ENCODE measurements around the gene SBNO1. TPM values are rescaled to one million over a fixed set of nuclear protein-coding genes. Genes with fewer than 3 reads are reported as not detected.

The SBNO1 gene
- total RNA-seq, 1 experiment from 2014 or later, result 43.8 TPM

DNA sequence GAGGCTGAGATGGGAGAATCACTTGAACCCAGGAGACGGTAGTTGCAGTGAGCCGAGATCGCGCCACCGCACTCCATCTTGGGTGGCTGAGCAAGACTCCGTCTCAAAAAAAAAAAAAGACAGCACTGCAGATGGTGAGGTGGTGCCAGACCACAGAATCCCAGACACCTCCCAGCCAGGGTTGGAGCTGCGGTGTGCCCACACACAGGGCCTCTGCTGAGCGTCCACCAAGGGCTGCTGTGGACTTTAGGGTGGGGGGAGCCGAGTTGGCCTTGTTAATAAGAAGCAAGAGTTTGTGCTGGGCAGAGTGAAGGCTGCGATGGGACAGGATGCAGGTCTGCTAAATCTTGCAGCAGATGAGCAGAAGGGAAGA is 33.5 kb upstream of the SBNO1 start:
- Histone ChIP-seq H3K9me2 (ENCODE audit: insufficient read depth) (no peaks in the 10 kb centered on the region), H3K79me2 (ENCODE audit: insufficient read depth, low read length) (peaks cover 77% of the 10 kb centered on the region), H2AFZ (ENCODE audit: low read depth, low read length, poor library complexity, severe bottlenecking) (no peak overlapping the region), H4K20me1 (ENCODE audit: insufficient read depth) (no peaks in the 10 kb centered on the region), H3K9me3 (ENCODE audit: control insufficient read depth in 1 of 2, insufficient read depth in 1 of 2, low read depth in 1 of 2, low read length in 2 of 2) (no peaks in the 10 kb centered on the region), H3K4me3 (replicated peaks in 1 of 2; ENCODE audit: low read depth in 1 of 2, low read length in 2 of 2) (no peak overlapping the region), H3K4me1 (ENCODE audit: control insufficient read depth in 1 of 2, insufficient read depth in 2 of 2, low read length in 2 of 2) (no peaks in the 10 kb centered on the region), H3K4me2 (ENCODE audit: low read length) (no peak overlapping the region), H3K27ac (ENCODE audit: low read depth, low read length) (no peak overlapping the region), H3K9ac (ENCODE audit: low read length) (no peak overlapping the region), H3K27me3 (ENCODE audit: insufficient read depth, low read length) (no peaks in the 10 kb centered on the region), H3K36me3 (ENCODE audit: control insufficient read depth in 1 of 2, insufficient read depth in 2 of 2, low read length in 2 of 2) (peaks cover 32 to 46% of the 10 kb centered on the region in 2 experiments)
- POLR2A ChIA-PET, result no interaction called here
- BruUV-seq (replicated peaks), result no TSS peak
- RAD21 ChIA-PET (ENCODE audit: low non-redundant PET in 1 of 2, low total read pairs in 2 of 2, uncharacterized antibody in 2 of 2, unreplicated experiment in 2 of 2), result no interaction called here
- no peak for DNase-seq (ENCODE audit: low read depth, low spot score)
- no peak for ATAC-seq
- no peak for TF ChIP-seq EZH2phosphoT487 (IDR thresholded peaks at IDR 0.05; ENCODE audit: borderline replicate concordance)
- CTCF ChIA-PET, result no interaction called here
- intact Hi-C loops (cut with micrococcal nuclease), result no loop called here

DNA sequence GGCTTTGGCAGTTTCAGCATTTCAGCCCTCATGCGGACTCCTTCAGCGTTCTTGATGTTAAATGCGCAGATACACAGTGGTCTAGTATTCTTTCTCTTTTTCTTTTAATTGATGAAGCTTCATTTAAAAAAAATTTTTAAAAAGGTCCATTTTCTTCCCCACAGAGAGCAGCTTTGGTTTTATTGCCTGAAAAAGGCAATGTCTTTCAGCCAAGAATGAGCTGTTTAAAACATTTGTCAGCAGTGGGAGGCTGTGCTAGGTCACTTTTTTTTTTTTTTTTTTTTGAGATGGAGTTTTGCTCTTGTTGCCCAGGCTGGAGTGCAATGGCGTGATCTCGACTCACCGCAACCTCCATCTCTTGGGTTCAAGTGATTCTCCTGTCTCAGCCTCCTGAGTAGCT is 32.8 kb upstream of the SBNO1 start:
- no peaks in the 10 kb centered on the region for H3K9me3 ChIP-seq (ENCODE audit: control insufficient read depth in 1 of 2, insufficient read depth in 1 of 2, low read depth in 1 of 2, low read length in 2 of 2)
- H3K9me2 ChIP-seq (ENCODE audit: insufficient read depth), result no peaks in the 10 kb centered on the region
- H3K27ac ChIP-seq (ENCODE audit: low read depth, low read length), result no peak overlapping the region
- POLR2A ChIA-PET, result no interaction called here
- H3K79me2 ChIP-seq (ENCODE audit: insufficient read depth, low read length), result peaks cover 83% of the 10 kb centered on the region
- intact Hi-C loops (cut with micrococcal nuclease), result no loop called here
- RAD21 ChIA-PET (ENCODE audit: low non-redundant PET in 1 of 2, low total read pairs in 2 of 2, uncharacterized antibody in 2 of 2, unreplicated experiment in 2 of 2), result no interaction called here
- no peak overlapping the region for H3K4me3 ChIP-seq (replicated peaks in 1 of 2; ENCODE audit: low read depth in 1 of 2, low read length in 2 of 2)
- no TSS peak for BruUV-seq (replicated peaks)
- CTCF ChIA-PET, result no interaction called here
- ATAC-seq (no peak), DNase-seq (ENCODE audit: low read depth, low spot score) (no peak)
- no peak overlapping the region for H2AFZ ChIP-seq (ENCODE audit: low read depth, low read length, poor library complexity, severe bottlenecking)
- no peaks in the 10 kb centered on the region for H3K27me3 ChIP-seq (ENCODE audit: insufficient read depth, low read length)
- no peak overlapping the region for H3K4me2 ChIP-seq (ENCODE audit: low read length)
- H3K9ac ChIP-seq (ENCODE audit: low read length), result no peak overlapping the region
- H3K4me1 ChIP-seq (ENCODE audit: control insufficient read depth in 1 of 2, insufficient read depth in 2 of 2, low read length in 2 of 2), result no peaks in the 10 kb centered on the region
- H4K20me1 ChIP-seq (ENCODE audit: insufficient read depth), result no peaks in the 10 kb centered on the region
- peaks cover 32 to 50% of the 10 kb centered on the region in 2 experiments for H3K36me3 ChIP-seq (ENCODE audit: control insufficient read depth in 1 of 2, insufficient read depth in 2 of 2, low read length in 2 of 2)
- no peak for TF ChIP-seq ZNF274 (IDR thresholded peaks at IDR 0.05; ENCODE audit: low read depth, low read length)
- no peak for TF ChIP-seq POLR2A (IDR thresholded peaks at IDR 0.05; ENCODE audit: borderline replicate concordance, extremely low read depth, insufficient read depth, insufficient read length)
- TF ChIP-seq, protein P1, sequence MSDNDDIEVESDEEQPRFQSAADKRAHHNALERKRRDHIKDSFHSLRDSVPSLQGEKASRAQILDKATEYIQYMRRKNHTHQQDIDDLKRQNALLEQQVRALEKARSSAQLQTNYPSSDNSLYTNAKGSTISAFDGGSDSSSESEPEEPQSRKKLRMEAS (IDR thresholded peaks at IDR 0.05), result no peak
- no peak for TF ChIP-seq RAD21 (IDR thresholded peaks at IDR 0.05; ENCODE audit: low read depth)
- TF ChIP-seq, protein P2, sequence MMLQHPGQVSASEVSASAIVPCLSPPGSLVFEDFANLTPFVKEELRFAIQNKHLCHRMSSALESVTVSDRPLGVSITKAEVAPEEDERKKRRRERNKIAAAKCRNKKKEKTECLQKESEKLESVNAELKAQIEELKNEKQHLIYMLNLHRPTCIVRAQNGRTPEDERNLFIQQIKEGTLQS (IDR thresholded peaks at IDR 0.05), result no peak
- no peak for TF ChIP-seq ZFX (IDR thresholded peaks at IDR 0.05)
- TF ChIP-seq, protein P3, sequence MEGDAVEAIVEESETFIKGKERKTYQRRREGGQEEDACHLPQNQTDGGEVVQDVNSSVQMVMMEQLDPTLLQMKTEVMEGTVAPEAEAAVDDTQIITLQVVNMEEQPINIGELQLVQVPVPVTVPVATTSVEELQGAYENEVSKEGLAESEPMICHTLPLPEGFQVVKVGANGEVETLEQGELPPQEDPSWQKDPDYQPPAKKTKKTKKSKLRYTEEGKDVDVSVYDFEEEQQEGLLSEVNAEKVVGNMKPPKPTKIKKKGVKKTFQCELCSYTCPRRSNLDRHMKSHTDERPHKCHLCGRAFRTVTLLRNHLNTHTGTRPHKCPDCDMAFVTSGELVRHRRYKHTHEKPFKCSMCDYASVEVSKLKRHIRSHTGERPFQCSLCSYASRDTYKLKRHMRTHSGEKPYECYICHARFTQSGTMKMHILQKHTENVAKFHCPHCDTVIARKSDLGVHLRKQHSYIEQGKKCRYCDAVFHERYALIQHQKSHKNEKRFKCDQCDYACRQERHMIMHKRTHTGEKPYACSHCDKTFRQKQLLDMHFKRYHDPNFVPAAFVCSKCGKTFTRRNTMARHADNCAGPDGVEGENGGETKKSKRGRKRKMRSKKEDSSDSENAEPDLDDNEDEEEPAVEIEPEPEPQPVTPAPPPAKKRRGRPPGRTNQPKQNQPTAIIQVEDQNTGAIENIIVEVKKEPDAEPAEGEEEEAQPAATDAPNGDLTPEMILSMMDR (IDR thresholded peaks at IDR 0.05 in 2 of 3, conservative IDR thresholded peaks at IDR 0.05 in 1 of 3; ENCODE audit: borderline replicate concordance in 1 of 3, insufficient read depth in 1 of 3, low read depth in 2 of 3, low read length in 2 of 3), result no peak
- TF ChIP-seq EGR1 (IDR thresholded peaks at IDR 0.05; ENCODE audit: low read depth), result no peak
- TF ChIP-seq SRF (IDR thresholded peaks at IDR 0.05; ENCODE audit: low read depth), result no peak
- TF ChIP-seq POLR2AphosphoS5 (IDR thresholded peaks at IDR 0.05; ENCODE audit: low read depth, low read length), result no peak
- TF ChIP-seq YY1 (IDR thresholded peaks at IDR 0.05; ENCODE audit: extremely low read depth, insufficient replicate concordance, low read depth, low read length), result no peak
- no peak for TF ChIP-seq CEBPB (IDR thresholded peaks at IDR 0.05; ENCODE audit: low read depth)
- TF ChIP-seq, protein P4, sequence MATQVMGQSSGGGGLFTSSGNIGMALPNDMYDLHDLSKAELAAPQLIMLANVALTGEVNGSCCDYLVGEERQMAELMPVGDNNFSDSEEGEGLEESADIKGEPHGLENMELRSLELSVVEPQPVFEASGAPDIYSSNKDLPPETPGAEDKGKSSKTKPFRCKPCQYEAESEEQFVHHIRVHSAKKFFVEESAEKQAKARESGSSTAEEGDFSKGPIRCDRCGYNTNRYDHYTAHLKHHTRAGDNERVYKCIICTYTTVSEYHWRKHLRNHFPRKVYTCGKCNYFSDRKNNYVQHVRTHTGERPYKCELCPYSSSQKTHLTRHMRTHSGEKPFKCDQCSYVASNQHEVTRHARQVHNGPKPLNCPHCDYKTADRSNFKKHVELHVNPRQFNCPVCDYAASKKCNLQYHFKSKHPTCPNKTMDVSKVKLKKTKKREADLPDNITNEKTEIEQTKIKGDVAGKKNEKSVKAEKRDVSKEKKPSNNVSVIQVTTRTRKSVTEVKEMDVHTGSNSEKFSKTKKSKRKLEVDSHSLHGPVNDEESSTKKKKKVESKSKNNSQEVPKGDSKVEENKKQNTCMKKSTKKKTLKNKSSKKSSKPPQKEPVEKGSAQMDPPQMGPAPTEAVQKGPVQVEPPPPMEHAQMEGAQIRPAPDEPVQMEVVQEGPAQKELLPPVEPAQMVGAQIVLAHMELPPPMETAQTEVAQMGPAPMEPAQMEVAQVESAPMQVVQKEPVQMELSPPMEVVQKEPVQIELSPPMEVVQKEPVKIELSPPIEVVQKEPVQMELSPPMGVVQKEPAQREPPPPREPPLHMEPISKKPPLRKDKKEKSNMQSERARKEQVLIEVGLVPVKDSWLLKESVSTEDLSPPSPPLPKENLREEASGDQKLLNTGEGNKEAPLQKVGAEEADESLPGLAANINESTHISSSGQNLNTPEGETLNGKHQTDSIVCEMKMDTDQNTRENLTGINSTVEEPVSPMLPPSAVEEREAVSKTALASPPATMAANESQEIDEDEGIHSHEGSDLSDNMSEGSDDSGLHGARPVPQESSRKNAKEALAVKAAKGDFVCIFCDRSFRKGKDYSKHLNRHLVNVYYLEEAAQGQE (IDR thresholded peaks at IDR 0.05; ENCODE audit: low read depth), result no peak
- no peak for TF ChIP-seq FOSL1 (IDR thresholded peaks at IDR 0.05; ENCODE audit: low read depth)
- TF ChIP-seq ELF1 (IDR thresholded peaks at IDR 0.05; ENCODE audit: borderline replicate concordance, low read depth), result no peak
- no peak for TF ChIP-seq SP1 (IDR thresholded peaks at IDR 0.05; ENCODE audit: low read depth)
- no peak for TF ChIP-seq SIN3A (IDR thresholded peaks at IDR 0.05; ENCODE audit: low read depth)
- no peak for TF ChIP-seq EZH2phosphoT487 (IDR thresholded peaks at IDR 0.05; ENCODE audit: borderline replicate concordance)

Data from HCT116 (cell line).